Panc1 (cell line): ENCODE results near the gene CYFIP2.

Experiments used
- POLR2AphosphoS5 ChIP-seq: IDR thresholded peaks from 2 replicates; pipeline ENCODE4 v1.6.1; 2012; ENCODE audit warnings: mild to moderate bottlenecking, low read depth, low read length, moderate library complexity
- SIN3A ChIP-seq: IDR thresholded peaks from 2 replicates; pipeline ENCODE4 v1.6.1; 2012; ENCODE audit warnings: low read depth, mild to moderate bottlenecking, low read length, moderate library complexity, borderline replicate concordance; ENCODE audit not compliant: insufficient read depth
- TCF7L2 ChIP-seq: IDR thresholded peaks from 2 replicates; pipeline ENCODE4 v1.6.1; 2011; ENCODE audit warnings: mild to moderate bottlenecking, low read depth, low read length, inconsistent platforms
- TF ChIP-seq, protein P1 (sequence below): fragments of 450-650 bp; IDR thresholded peaks from 2 replicates; pipeline ENCODE4 v1.5.1; 2017; ENCODE audit warnings: mild to moderate bottlenecking
- TF ChIP-seq, protein P2 (sequence below), 2 experiments: IDR thresholded peaks; 2 replicates each; pipeline ENCODE4 v1.6.1; 2011 to 2012; ENCODE audit warnings: low read depth in 2 of 2, control low read depth in 1 of 2, low read length in 1 of 2, mild to moderate bottlenecking in 1 of 2, moderate library complexity in 1 of 2; ENCODE audit not compliant: insufficient read depth in 1 of 2

DNA sequence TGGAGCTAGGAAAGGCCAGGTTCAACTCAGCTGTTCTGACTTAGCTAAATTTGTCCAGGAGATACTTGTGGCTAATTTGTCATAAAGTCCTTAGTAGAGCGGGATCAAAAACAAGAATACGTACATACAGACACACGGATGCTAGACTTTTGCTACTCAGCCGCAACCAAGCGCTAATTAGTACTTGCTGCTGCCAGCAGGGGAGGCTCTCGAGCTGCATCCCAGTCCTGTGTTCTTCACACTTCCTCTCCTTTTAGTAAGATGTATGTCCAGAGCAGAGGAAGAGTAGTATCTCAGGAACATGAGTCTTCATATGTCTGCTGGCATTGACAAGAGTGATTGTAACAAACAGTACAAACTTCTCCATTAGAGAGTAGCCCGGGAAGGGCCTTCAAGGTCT is 58.3 kb downstream of the CYFIP2 start:
- TF ChIP-seq, protein P1, sequence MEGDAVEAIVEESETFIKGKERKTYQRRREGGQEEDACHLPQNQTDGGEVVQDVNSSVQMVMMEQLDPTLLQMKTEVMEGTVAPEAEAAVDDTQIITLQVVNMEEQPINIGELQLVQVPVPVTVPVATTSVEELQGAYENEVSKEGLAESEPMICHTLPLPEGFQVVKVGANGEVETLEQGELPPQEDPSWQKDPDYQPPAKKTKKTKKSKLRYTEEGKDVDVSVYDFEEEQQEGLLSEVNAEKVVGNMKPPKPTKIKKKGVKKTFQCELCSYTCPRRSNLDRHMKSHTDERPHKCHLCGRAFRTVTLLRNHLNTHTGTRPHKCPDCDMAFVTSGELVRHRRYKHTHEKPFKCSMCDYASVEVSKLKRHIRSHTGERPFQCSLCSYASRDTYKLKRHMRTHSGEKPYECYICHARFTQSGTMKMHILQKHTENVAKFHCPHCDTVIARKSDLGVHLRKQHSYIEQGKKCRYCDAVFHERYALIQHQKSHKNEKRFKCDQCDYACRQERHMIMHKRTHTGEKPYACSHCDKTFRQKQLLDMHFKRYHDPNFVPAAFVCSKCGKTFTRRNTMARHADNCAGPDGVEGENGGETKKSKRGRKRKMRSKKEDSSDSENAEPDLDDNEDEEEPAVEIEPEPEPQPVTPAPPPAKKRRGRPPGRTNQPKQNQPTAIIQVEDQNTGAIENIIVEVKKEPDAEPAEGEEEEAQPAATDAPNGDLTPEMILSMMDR = peak; percentile 64
- TF ChIP-seq, protein P2, sequence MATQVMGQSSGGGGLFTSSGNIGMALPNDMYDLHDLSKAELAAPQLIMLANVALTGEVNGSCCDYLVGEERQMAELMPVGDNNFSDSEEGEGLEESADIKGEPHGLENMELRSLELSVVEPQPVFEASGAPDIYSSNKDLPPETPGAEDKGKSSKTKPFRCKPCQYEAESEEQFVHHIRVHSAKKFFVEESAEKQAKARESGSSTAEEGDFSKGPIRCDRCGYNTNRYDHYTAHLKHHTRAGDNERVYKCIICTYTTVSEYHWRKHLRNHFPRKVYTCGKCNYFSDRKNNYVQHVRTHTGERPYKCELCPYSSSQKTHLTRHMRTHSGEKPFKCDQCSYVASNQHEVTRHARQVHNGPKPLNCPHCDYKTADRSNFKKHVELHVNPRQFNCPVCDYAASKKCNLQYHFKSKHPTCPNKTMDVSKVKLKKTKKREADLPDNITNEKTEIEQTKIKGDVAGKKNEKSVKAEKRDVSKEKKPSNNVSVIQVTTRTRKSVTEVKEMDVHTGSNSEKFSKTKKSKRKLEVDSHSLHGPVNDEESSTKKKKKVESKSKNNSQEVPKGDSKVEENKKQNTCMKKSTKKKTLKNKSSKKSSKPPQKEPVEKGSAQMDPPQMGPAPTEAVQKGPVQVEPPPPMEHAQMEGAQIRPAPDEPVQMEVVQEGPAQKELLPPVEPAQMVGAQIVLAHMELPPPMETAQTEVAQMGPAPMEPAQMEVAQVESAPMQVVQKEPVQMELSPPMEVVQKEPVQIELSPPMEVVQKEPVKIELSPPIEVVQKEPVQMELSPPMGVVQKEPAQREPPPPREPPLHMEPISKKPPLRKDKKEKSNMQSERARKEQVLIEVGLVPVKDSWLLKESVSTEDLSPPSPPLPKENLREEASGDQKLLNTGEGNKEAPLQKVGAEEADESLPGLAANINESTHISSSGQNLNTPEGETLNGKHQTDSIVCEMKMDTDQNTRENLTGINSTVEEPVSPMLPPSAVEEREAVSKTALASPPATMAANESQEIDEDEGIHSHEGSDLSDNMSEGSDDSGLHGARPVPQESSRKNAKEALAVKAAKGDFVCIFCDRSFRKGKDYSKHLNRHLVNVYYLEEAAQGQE (IDR thresholded peaks at IDR 0.05; ENCODE audit: insufficient read depth in 1 of 2, low read depth in 2 of 2, low read length in 1 of 2) = no peak
- TF ChIP-seq POLR2AphosphoS5 = no peak
- no peak for TF ChIP-seq SIN3A
- no peak for TF ChIP-seq TCF7L2
